ENCODE results near the gene FIGN. TPM values are rescaled to one million over a fixed set of nuclear protein-coding genes. Genes with fewer than 3 reads are reported as not detected.

FIGN gene
- total and polyA plus RNA-seq, 2 of the 4 experiments (the other 2 are of a cell fraction), result 0.77 to 0.90 TPM

DNA sequence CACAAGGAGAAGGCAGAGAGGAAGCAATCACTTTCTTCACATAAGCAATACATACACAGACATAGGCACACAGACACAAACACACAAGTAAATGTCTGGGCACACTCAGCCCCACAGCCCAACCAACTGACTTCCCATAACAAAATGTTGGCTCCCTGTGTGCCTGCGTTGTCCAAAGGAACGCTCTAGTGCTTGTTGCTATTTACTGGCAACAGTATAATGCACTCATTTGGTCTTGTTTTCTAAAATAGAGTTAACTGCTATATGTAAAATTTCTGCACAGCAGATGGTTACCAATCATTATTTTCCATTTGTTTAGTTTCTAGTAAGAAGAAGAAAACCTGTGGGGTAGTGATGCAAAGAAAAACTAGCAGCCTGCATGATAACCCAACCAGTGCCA, 16.5 kb downstream of the FIGN start:
- H3K9ac ChIP-seq (ENCODE audit: low read depth, low read length), result no peak overlapping the region
- intact Hi-C loops (cut with micrococcal nuclease) (no loop called here), in situ Hi-C loops (cut with MboI; ENCODE audit: low sequenced_read_pairs) (no loop called here), dilution Hi-C loops (cut with HindIII; ENCODE audit: low sequenced_read_pairs, unreplicated experiment) (no loop called here)
- no peaks in the 10 kb centered on the region for H4K20me1 ChIP-seq (ENCODE audit: insufficient read depth, low read length)
- H3K56ac ChIP-seq (ENCODE audit: extremely low read depth, insufficient read depth, low read length), result no peak overlapping the region
- no peak overlapping the region for H3K4ac ChIP-seq (ENCODE audit: low read depth, low read length)
- H3K9me1 ChIP-seq (ENCODE audit: insufficient read depth, low read length), result peaks cover 3% of the 10 kb centered on the region; the same call in 1 of the 2 replicates
- no peak overlapping the region for H4K8ac ChIP-seq (ENCODE audit: low read depth in 2 of 2, low read length in 2 of 2)
- no peak overlapping the region for H3K23ac ChIP-seq (ENCODE audit: low read depth, low read length)
- no peak overlapping the region for H3K4me3 ChIP-seq (ENCODE audit: insufficient read depth, low read depth, low read length)
- no peak overlapping the region for H3K4me2 ChIP-seq (ENCODE audit: low read depth, low read length)
- H2AK5ac ChIP-seq (ENCODE audit: low read depth, low read length), result no peak overlapping the region
- ChIA-PET CTCF (no interaction called here), POLR2A (ENCODE audit: unreplicated experiment) (no interaction called here)
- no peak overlapping the region for H2AFZ ChIP-seq (replicated peaks; ENCODE audit: low read length, poor library complexity)
- no peak overlapping the region for H2AK9ac ChIP-seq (replicated peaks; ENCODE audit: low read depth, low read length, poor library complexity)
- no peak overlapping the region for H2BK20ac ChIP-seq (ENCODE audit: low read depth, low read length)
- H3K18ac ChIP-seq (ENCODE audit: low read depth, low read length), result no peak overlapping the region
- no peak overlapping the region for H2BK15ac ChIP-seq (ENCODE audit: low read depth, low read length)
- H3K9me3 ChIP-seq (ENCODE audit: control insufficient read depth, insufficient read depth, low read length), result no peaks in the 10 kb centered on the region
- BruUV-seq (replicated peaks), result no TSS peak
- no peaks in the 10 kb centered on the region for H3K36me3 ChIP-seq (ENCODE audit: control insufficient read depth, insufficient read depth, low read length)
- no peak overlapping the region; the same call in 1 of the 2 replicates for H4K91ac ChIP-seq (ENCODE audit: insufficient read depth, low read depth, low read length)
- no peak for TF ChIP-seq ELK1 (IDR thresholded peaks at IDR 0.05; ENCODE audit: borderline replicate concordance, low read depth, low read length)
- TF ChIP-seq MAFK (IDR thresholded peaks at IDR 0.05; ENCODE audit: low read depth, low read length), result no peak
- no peak for TF ChIP-seq RAD21 (IDR thresholded peaks at IDR 0.05; ENCODE audit: low read length)
- TF ChIP-seq NFE2L2 (IDR thresholded peaks at IDR 0.05; ENCODE audit: low read depth, low read length), result no peak
- no peak for TF ChIP-seq MXI1 (IDR thresholded peaks at IDR 0.05; ENCODE audit: borderline replicate concordance, low read depth, low read length)
- no peak for TF ChIP-seq SMC3 (IDR thresholded peaks at IDR 0.05; ENCODE audit: low read depth, low read length)
- no peak for TF ChIP-seq CHD1 (IDR thresholded peaks at IDR 0.05; ENCODE audit: low read depth, low read length)
- TF ChIP-seq RFX5 (IDR thresholded peaks at IDR 0.05; ENCODE audit: low read depth, low read length), result no peak
- TF ChIP-seq FOS (IDR thresholded peaks at IDR 0.05; ENCODE audit: low read depth, low read length), result no peak
- no peak for TF ChIP-seq CEBPB (IDR thresholded peaks at IDR 0.05; ENCODE audit: low read depth, low read length)
- TF ChIP-seq BHLHE40 (IDR thresholded peaks at IDR 0.05; ENCODE audit: low read depth, low read length), result no peak
- TF ChIP-seq MAZ (IDR thresholded peaks at IDR 0.05; ENCODE audit: borderline replicate concordance, low read depth, low read length), result no peak
- no peak for TF ChIP-seq CTCF (conservative IDR thresholded peaks at IDR 0.05; ENCODE audit: low read depth, low read length)
- TF ChIP-seq, protein P1, sequence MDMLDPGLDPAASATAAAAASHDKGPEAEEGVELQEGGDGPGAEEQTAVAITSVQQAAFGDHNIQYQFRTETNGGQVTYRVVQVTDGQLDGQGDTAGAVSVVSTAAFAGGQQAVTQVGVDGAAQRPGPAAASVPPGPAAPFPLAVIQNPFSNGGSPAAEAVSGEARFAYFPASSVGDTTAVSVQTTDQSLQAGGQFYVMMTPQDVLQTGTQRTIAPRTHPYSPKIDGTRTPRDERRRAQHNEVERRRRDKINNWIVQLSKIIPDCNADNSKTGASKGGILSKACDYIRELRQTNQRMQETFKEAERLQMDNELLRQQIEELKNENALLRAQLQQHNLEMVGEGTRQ (IDR thresholded peaks at IDR 0.05; ENCODE audit: low read depth, low read length), result no peak
- TF ChIP-seq RCOR1 (IDR thresholded peaks at IDR 0.05; ENCODE audit: insufficient replicate concordance, low read length), result no peak
- no peak for TF ChIP-seq POLR2A (IDR thresholded peaks at IDR 0.05; ENCODE audit: low read depth, low read length)
- no peak overlapping the region for H2BK5ac ChIP-seq (ENCODE audit: low read depth, low read length, poor library complexity, severe bottlenecking)
- no peak overlapping the region for H3K14ac ChIP-seq (replicated peaks; ENCODE audit: low read depth, low read length)
- peaks cover 0 to 3% of the 10 kb centered on the region in 2 experiments; a peak in 2 of 4 replicates for H3K79me1 ChIP-seq (ENCODE audit: low read depth in 1 of 2, low read length in 2 of 2)
- no peaks in the 10 kb centered on the region for H3K27me3 ChIP-seq (ENCODE audit: control insufficient read depth, insufficient read depth, low read length)
- no peak for DNase-seq
- no peaks in the 10 kb centered on the region for H3K4me1 ChIP-seq (ENCODE audit: control insufficient read depth, insufficient read depth, low read length)
- no CpG with 5 or more reads among the region's 2 CpGs for WGBS, 2 experiments (ENCODE audit: extremely low coverage in 2 of 2, insufficient read length in 1 of 2)
- H2BK120ac ChIP-seq (ENCODE audit: low read depth, low read length), result no peak overlapping the region
- no peak overlapping the region for H4K5ac ChIP-seq (ENCODE audit: low read depth, low read length)
- H3K27ac ChIP-seq (ENCODE audit: insufficient read depth, low read length), result no peak overlapping the region
- ATAC-seq (ENCODE audit: low read depth), result no peak

Data from IMR-90 (cell line).